Panc1 (cell line): ENCODE results near the gene ELFN1. TPM values are rescaled to one million over a fixed set of nuclear protein-coding genes. Genes with fewer than 3 reads are reported as not detected.

Source experiments
- ATAC-seq: fragments of 200-7000 bp; cut with Tn5 transposase; 2 replicates; pipeline ENCODE4 v1.9.1; 2020; ENCODE audit warnings: mild to moderate bottlenecking, moderate library complexity
- BruUV-seq: library from RNA; stranded (reverse); fragments of 400-500 nt; replicated peaks from 2 replicates; lab custom pipeline; 2021; lab: Mats Ljungman, UMichigan
- CTCF ChIA-PET: fragments of 300-600 bp; sonication (Branson Sonifier 250); formaldehyde crosslinking; loops from one replicate; lab custom pipeline; 2022; ENCODE audit warnings: antibody characterized with exemption; lab: Charles Lee
- POLR2A ChIA-PET: fragments of 300-600 bp; sonication (Branson Sonifier 250); formaldehyde crosslinking; loops from one replicate; lab custom pipeline; 2022; ENCODE audit warnings: antibody characterized with exemption; lab: Charles Lee
- DNase-seq: peaks from one replicate; pipeline ENCODE4 v3.0.0-alpha.2; 2010; ENCODE audit warnings: low read depth, low spot score
- H3K27ac ChIP-seq: 2 replicates; pipeline ENCODE4 v1.5.1; 2011; ENCODE audit warnings: mild to moderate bottlenecking, low read length, inconsistent platforms
- H3K27me3 ChIP-seq: fragments of 200-500 bp; sonication (Bioruptor generic); 2 replicates; pipeline ENCODE4 v1.6.0; 2014; ENCODE audit warnings: low read length, inconsistent platforms; ENCODE audit not compliant: control insufficient read depth, insufficient read depth
- H3K36me3 ChIP-seq: fragments of 200-500 bp; sonication (Bioruptor generic); 2 replicates; pipeline ENCODE4 v1.5.1; 2014; ENCODE audit warnings: inconsistent platforms, mild to moderate bottlenecking, low read length, moderate library complexity; ENCODE audit not compliant: control insufficient read depth, insufficient read depth
- H3K4me1 ChIP-seq: 2 replicates; pipeline ENCODE4 v1.5.1; 2011; ENCODE audit warnings: inconsistent platforms, mild to moderate bottlenecking, low read length, moderate library complexity; ENCODE audit not compliant: control insufficient read depth, insufficient read depth
- H3K4me3 ChIP-seq, 2 experiments: 2 replicates each; pipeline ENCODE4 v1.5.1; 2011 to 2012; ENCODE audit warnings: low read depth in 2 of 2, low read length in 2 of 2, mild to moderate bottlenecking in 2 of 2, inconsistent platforms in 1 of 2, moderate library complexity in 1 of 2
- H3K9me3 ChIP-seq: fragments of 200-500 bp; sonication (Bioruptor generic); 2 replicates; pipeline ENCODE4 v1.5.1; 2014; ENCODE audit warnings: low read depth, mild to moderate bottlenecking, inconsistent platforms, low read length, moderate library complexity; ENCODE audit not compliant: control insufficient read depth, insufficient read depth
- CTCF ChIP-seq: fragments of 450-650 bp; IDR thresholded peaks from 2 replicates; pipeline ENCODE4 v1.5.1; 2017; ENCODE audit warnings: mild to moderate bottlenecking
- POLR2AphosphoS5 ChIP-seq: IDR thresholded peaks from 2 replicates; pipeline ENCODE4 v1.6.1; 2012; ENCODE audit warnings: mild to moderate bottlenecking, low read depth, low read length, moderate library complexity
- SIN3A ChIP-seq: IDR thresholded peaks from 2 replicates; pipeline ENCODE4 v1.6.1; 2012; ENCODE audit warnings: low read depth, mild to moderate bottlenecking, low read length, moderate library complexity, borderline replicate concordance; ENCODE audit not compliant: insufficient read depth
- TCF7L2 ChIP-seq: IDR thresholded peaks from 2 replicates; pipeline ENCODE4 v1.6.1; 2011; ENCODE audit warnings: mild to moderate bottlenecking, low read depth, low read length, inconsistent platforms
- in situ Hi-C: cut with HindIII; loops from 2 replicates; pipeline ENCODE4 v1.10.0; 2016; ENCODE audit warnings: low sequenced_read_pairs, low pct_unique_long_range_greater_than_20kb
- intact Hi-C: fragments of 100-400 bp; cut with micrococcal nuclease; formaldehyde crosslinking; loops from one replicate; pipeline ENCODE4 v1.10.0; 2022; ENCODE audit not compliant: unreplicated experiment
- total RNA-seq: library from RNA; stranded (reverse); gene quantifications from one replicate; pipeline ENCODE4 v1.2.1, GENCODE V29; 2021; ENCODE audit not compliant: unreplicated experiment
- TF ChIP-seq, protein P1 (sequence below), 2 experiments: IDR thresholded peaks; 2 replicates each; pipeline ENCODE4 v1.6.1; 2011 to 2012; ENCODE audit warnings: low read depth in 2 of 2, control low read depth in 1 of 2, low read length in 1 of 2, mild to moderate bottlenecking in 1 of 2, moderate library complexity in 1 of 2; ENCODE audit not compliant: insufficient read depth in 1 of 2

ELFN1 gene
- total RNA-seq, 1 experiment from 2014 or later = 39.0 TPM

DNA sequence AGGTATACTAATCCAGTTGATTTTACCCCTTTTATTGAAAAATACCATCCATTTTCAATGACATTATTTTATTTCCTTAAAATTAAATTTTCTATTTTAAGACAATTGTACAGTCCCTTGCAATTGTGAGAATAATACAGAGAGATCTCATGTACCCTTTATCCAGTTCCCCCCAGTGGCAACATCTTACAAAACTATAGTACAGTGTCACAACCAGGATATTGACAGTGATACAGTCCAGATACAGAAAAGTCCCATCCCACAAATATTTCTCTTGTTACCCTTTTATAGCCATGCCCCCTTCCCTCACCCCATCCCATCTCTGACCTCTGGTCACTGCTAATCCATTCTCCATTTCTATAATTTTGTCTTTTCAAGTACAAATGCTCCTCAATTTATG, 18.5 kb downstream of the ELFN1 start:
- intact Hi-C loops = no loop called here
- H3K4me1 ChIP-seq = peaks cover 16% of the 10 kb centered on the region
- DNase-seq = no peak
- no peak overlapping the region for H3K4me3 ChIP-seq
- CTCF ChIA-PET = no interaction called here
- POLR2A ChIA-PET = no interaction called here
- no peak for TF ChIP-seq CTCF
- TF ChIP-seq POLR2AphosphoS5 = no peak
- no peak for TF ChIP-seq TCF7L2
- TF ChIP-seq SIN3A = no peak
- TF ChIP-seq, protein P1, sequence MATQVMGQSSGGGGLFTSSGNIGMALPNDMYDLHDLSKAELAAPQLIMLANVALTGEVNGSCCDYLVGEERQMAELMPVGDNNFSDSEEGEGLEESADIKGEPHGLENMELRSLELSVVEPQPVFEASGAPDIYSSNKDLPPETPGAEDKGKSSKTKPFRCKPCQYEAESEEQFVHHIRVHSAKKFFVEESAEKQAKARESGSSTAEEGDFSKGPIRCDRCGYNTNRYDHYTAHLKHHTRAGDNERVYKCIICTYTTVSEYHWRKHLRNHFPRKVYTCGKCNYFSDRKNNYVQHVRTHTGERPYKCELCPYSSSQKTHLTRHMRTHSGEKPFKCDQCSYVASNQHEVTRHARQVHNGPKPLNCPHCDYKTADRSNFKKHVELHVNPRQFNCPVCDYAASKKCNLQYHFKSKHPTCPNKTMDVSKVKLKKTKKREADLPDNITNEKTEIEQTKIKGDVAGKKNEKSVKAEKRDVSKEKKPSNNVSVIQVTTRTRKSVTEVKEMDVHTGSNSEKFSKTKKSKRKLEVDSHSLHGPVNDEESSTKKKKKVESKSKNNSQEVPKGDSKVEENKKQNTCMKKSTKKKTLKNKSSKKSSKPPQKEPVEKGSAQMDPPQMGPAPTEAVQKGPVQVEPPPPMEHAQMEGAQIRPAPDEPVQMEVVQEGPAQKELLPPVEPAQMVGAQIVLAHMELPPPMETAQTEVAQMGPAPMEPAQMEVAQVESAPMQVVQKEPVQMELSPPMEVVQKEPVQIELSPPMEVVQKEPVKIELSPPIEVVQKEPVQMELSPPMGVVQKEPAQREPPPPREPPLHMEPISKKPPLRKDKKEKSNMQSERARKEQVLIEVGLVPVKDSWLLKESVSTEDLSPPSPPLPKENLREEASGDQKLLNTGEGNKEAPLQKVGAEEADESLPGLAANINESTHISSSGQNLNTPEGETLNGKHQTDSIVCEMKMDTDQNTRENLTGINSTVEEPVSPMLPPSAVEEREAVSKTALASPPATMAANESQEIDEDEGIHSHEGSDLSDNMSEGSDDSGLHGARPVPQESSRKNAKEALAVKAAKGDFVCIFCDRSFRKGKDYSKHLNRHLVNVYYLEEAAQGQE (IDR thresholded peaks at IDR 0.05; ENCODE audit: insufficient read depth in 1 of 2, low read depth in 2 of 2, low read length in 1 of 2) = no peak
- in situ Hi-C loops = no loop called here
- no peak overlapping the region for H3K27ac ChIP-seq
- no peaks in the 10 kb centered on the region for H3K27me3 ChIP-seq
- H3K9me3 ChIP-seq = peaks cover 24% of the 10 kb centered on the region; the same call in 1 of the 2 replicates
- ATAC-seq = no peak
- no peaks in the 10 kb centered on the region; the same call in 1 of the 2 replicates for H3K36me3 ChIP-seq
- no TSS peak for BruUV-seq

- in situ Hi-C loops = no loop called here
- POLR2A ChIA-PET = no interaction called here
These were observed 19.2 kb downstream of the ELFN1 start for GRCh38 chr7:1689311-1689710.

More at GRCh38 chr7:1689311-1689710, 19.2 kb downstream of the ELFN1 start:
- no peak for ATAC-seq
- no TSS peak for BruUV-seq
- DNase-seq = no peak
- Histone ChIP-seq H3K27me3 (no peaks in the 10 kb centered on the region), H3K4me3 (no peak overlapping the region), H3K9me3 (peaks cover 17% of the 10 kb centered on the region; the same call in 1 of the 2 replicates), H3K36me3 (no peaks in the 10 kb centered on the region; the same call in 1 of the 2 replicates), H3K4me1 (peaks cover 23% of the 10 kb centered on the region), H3K27ac (no peak overlapping the region)
- TF ChIP-seq POLR2AphosphoS5 = no peak
- TF ChIP-seq SIN3A = no peak
- TF ChIP-seq, protein P1 (IDR thresholded peaks at IDR 0.05; ENCODE audit: insufficient read depth in 1 of 2, low read depth in 2 of 2, low read length in 1 of 2) = no peak
- TF ChIP-seq CTCF = no peak
- TF ChIP-seq TCF7L2 = no peak
- CTCF ChIA-PET = no interaction called here
- intact Hi-C loops = no loop called here
